ENCODE data around the gene ATP5PD.
A peak's percentile ranks its signal among the peaks of the same experiment; 100 is the strongest.
"Not testable (repeated sequence)": the region's sequence is repeated elsewhere in the genome, so short reads cannot be mapped to it uniquely, and the experiment has no call there.

ATP5PD gene

DNA sequence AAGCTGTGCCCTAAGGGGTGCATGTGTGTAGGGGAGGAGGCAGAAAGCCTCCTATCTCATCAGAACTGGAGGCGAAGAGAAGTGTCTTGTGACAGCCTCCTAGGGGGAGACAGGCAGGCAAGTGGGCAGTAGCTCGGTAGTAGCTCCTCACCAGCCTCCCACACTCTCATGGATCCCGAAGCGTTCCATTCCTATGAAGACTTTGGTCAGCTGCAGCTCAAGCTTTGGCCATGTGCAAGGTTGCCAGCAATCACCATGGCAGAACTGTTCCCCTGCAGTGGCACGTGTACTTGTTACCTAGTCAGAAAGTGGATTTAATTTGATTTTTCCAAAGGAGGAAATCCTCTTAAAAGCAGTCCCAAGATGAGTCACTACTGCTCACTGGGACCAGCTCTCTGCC lies 27.6 kb downstream of the ATP5PD start:
- no peak for DNase-seq

DNA sequence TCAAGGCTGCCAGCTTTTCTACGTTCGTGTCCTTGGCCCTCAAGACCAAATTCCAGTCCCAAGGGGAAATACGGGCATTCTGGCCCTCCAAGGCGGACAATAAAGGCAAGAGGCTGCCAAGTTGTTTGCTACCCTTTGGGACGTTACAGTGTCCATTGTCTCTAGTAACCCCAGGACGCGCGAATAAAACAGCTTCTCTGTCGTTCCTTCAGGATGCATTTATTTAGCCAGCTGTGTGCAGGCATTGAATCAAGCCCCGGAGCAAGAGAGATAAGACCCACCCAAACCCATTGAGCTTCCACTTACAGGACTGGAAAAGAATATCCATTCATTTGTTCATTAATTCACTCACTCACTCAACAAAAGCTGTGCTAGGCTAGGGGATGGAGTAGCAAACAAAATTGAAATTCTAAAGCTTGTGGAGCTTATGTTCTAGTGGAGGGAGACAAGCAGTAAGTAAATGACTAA lies 33.6 kb downstream of the ATP5PD start:
- no peak for DNase-seq

DNA sequence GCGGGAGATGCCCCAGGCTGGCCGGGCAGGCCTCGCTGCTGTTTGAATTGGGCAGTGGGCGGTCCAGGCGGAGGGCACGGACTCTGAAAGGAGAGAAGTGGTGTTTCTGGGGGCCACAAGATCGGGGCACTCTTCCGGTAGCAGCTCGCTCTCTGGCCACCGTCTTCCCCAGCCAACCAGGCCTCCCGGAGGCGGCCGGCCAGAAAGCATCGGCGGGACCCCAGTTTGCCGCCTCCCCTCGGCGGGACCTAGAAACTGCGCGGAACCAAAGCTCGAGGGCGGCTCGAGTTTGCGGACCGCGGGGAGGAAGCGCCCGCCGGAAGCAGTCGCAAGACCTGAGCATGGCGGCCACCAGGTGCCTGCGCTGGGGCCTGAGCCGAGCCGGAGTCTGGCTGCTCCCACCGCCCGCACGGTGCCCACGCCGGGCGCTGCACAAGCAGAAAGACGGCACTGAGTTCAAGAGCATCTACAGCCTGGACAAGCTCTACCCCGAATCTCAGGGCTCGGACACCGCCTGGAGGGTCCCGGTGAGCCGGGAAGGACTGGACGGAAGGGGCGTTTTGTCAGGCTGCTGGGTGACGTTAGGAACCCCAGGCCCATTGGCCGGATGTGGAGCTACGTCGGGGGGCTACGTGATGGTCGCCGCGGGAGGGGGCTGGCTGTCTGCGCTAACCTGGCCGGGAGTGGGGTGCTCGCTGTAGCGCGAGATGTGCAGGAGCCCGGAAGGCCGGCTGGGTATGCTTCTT lies 34.2 kb downstream of the ATP5PD start, which contains the start of gene MRPL58:
Gene MRPL58 (plus strand): TSS at position 325 of the 746 bp plus-strand sequence. CDS start 17 bp downstream, at position 342.
- peak; percentile 65 to 81 for DNase-seq

DNA sequence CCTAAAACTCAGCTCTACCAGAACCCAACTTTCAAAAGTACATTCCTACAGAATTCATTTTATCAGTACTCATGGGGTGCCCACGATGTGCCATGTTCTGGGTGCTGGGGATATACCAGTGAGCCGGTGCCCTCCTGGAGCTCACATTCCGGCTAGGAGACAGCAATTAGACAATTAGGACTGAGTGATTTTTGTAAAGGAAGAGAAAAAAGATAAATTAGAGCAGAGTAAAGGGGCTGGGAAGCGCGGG lies 34.7 kb downstream of the ATP5PD start:
- no peak for DNase-seq

DNA sequence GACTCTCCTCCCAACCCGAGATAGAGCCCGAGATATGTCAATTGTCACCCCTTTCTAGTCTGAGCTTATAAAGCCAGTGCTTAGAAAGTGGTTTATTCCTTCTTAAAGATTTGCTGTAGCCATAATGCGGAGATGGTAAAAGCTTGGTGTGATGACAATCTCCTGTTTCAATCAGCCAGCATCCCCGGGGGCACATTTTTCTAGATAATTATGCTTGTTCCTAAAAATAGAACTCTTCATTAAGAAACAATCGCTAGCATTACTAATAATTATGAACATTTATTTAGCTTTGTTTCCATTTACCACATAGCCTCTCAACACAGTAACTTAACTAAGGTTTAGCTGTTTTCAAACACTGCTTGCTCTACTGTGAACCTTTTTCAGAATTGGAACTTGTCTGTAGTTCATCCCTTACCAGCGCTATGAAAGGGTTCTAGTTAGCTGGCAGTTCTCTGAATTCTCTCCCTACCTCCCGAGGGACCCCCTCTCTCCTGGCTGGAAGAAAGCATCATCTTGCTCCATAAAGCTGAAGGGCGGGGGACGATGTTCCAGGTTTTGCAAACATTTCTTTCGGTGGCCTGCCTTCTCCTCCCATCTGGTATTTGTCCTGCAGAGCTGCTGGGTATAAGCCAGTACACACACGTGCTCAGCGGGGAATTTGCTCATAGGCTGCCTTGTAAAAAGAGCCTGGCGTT lies 35.2 kb downstream of the ATP5PD start:
- DNase-seq = no peak

DNA sequence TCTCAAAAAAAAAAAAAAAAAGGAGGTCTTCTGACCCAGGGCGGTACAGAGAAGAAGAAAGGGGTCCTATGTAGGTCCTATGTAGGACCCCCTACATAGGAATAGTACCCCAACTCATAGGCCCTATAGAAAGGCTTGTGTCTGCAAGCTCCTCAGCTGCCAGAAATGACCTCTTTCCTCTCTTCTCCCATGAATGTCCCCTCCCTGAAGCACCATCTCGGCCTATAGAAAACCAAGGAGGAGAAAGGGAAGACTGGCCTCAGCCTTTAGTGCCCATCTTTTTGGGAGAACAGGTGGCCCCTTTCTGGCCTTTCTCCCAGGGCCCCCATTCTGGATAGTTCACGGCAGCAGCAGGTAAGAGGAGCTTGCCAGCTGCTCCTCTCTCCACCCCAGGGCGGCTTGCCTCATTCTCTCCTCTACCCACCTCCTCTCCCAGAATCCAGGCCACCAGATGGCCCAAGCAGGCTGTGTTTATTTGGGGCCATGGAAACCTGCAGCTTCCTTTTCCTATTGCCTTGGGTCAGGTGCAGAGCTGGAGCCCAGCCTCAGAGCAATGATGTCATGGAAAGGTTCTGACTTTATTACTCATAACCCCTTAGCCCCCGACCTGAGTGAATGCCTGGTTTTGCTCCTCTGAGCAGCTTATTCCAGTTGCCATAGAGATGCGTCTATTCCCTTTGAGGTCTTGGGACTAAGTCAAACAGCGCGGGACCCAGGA lies 35.9 kb downstream of the ATP5PD start:
- peak in 1 of 2 experiments; percentile 10 for DNase-seq

DNA sequence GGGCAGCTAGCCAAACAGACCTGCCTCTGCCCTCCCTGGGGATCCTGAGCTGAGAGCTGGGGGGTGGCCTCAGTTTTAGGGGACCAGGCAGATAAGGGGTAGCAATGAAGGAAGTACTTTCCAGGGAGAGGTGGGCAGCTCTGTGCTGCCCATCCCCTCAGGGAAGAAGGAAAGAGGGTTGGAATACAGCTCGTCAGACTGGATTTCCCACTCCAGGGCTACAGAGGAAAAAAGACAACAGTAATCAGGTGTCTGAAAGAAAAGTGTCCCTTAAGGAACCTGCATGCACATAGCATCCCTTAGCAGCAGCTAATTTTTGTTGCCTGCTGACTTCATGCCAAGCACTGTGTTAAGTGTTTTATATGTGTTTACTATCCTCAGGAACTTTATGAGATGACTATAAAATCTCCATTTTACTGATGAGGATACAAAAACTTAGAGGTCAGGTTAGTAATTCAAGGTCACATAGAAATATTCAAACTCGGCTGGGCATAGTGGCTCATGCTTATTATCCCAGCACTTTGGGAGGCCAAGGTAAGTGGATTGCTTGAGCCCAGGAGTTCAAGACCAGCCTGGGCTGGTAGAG lies 37.5 kb downstream of the ATP5PD start:
- DNase-seq = no peak

DNA sequence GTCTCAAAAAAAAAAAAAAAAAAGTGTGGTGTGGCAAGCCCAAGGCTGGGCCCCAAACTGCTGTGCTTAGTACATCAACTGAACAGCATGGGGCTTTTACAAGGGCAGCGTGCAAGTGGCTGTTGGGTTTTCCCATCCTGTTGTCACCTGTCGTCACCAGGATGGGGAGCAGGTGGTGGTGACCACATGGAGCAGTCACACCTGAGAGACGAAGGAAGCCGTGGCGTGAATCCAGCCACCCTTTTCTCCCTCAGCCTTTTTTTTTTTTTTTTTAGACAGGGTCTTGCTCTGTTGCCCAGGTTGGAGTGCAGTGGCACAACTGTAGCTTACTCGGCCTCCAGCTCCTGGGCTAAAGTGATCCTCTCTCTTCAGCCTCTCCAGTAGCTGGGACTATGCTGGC lies 38.4 kb downstream of the ATP5PD start:
- DNase-seq = no peak

DNA sequence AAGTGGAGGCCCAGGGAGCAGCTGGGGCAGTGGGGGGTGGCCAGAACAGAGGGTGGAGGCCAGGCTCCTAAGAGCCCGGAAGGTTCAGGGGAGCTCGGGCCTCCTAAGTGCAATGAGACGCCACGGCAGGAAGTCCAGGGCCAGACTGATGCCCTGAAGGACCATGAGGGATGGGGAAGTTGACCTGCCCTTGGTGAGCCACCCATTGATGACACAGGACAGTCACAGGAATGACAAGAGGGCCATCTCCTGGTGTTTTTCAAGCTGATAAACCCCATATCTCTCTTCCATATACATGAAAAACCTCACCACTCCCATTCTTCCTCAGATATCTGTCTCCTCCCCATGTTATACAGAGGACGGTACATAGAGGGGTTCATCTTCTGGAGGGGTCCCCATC lies 40.1 kb downstream of the ATP5PD start:
- DNase-seq = no peak

DNA sequence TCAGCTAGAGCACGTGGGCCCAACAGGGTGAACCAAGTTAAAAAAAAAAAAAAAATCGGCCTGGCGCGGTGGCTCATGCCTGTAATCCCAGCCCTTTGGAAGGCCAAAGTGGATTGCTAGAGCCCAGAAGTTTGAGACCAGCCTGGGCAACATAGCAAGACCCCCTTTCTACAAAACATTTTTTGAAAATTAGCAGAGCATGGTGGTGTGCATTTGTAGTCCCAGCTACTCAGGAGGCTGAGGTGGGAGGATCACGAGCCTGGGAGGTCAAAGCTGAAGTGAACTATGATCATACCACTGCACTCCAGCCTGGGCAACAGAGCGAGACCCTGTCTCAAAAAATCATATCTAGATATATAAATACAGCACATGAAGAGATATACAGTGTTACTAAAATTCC lies 40.7 kb downstream of the ATP5PD start:
- not testable (repeated sequence) for DNase-seq

DNA sequence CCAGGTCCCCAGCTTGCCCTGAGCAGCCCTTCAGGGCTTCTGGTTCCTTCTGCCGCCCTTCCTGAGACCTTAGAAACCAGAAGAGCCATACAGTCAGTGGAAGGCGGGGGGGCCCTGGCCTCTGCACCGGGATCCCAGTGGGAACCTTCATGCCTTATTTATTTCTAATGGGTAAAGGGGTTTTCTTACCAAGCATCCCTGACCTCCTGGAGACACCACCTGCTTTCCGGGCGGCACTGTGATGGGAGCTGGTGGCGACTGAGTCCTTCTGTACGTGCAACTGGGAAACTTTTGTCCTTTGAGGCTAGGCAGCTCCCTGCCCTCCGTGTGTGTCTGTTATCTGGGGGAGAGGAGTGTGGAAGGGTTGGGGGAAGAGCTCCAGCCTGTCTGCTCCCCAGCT lies 41.5 kb downstream of the ATP5PD start:
- no peak for DNase-seq

DNA sequence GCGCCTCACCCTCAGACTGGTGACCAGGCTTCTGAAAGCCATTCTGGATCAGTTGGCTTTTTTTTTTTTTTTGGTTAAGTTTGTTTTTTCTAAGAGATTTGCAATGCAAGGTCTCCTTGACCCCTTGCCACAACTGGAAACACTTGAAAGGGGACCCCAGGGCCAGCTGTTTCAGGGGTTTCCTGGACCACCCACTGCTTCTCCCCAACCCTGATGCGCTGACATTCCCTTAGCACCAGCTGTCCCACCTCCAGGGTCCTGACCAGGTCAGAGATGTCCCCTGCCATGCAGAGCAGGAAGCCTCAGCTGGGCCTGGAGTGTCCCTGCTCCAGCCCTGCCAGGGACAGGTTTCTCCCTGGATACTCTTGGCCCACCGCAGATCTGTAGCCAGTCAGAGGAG lies 42.4 kb downstream of the ATP5PD start:
- DNase-seq = no peak

DNA sequence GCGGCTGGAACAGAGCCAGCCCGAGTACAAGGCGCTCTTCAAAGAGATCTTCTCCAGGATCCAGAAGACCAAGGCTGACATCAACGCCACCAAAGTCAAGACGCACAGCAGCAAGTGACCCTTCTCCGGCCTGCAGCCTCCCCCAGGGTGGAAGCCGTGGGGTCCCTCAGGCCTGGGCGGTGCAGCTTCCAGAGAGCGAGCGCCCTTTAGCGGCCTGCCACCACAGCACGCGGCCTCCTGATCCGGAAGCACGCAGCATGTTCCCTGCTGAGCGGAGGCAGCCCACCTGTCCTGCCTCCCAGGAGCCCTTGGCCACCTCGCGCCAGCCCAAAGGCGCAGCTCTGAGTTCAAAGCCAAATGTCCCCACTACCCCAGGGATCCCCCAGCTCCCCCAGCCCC lies 42.8 kb downstream of the ATP5PD start:
- DNase-seq = no peak

DNA sequence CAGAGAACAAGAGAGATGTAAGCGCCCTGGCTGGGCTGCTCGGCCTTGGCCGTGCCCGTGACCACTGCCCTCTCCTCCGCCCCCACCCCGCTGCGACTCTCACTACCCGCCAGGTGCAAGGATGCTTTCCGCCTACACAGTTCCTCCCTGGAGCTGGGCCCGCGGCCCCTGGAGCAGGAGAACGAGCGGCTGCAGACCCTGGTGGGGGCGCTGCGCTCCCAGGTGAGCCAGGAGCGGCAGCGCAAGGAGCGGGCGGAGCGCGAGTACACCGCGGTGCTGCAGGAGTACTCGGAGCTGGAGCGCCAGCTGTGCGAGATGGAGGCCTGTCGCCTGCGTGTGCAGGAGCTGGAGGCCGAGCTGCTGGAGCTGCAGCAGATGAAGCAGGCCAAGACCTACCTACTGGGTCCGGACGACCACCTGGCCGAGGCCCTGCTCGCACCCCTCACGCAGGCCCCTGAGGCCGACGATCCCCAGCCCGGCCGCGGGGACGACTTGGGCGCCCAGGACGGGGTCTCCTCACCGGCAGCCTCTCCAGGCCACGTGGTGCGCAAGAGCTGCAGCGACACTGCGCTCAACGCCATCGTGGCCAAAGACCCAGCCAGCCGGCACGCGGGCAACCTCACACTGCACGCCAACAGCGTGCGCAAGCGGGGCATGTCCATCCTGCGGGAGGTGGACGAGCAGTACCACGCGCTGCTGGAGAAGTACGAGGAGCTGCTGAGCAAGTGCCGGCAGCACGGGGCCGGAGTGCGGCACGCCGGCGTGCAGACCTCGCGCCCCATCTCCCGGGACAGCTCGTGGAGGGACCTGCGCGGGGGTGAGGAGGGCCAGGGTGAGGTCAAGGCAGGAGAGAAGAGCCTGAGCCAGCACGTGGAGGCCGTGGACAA lies 43.5 kb downstream of the ATP5PD start:
- no peak for DNase-seq

DNA sequence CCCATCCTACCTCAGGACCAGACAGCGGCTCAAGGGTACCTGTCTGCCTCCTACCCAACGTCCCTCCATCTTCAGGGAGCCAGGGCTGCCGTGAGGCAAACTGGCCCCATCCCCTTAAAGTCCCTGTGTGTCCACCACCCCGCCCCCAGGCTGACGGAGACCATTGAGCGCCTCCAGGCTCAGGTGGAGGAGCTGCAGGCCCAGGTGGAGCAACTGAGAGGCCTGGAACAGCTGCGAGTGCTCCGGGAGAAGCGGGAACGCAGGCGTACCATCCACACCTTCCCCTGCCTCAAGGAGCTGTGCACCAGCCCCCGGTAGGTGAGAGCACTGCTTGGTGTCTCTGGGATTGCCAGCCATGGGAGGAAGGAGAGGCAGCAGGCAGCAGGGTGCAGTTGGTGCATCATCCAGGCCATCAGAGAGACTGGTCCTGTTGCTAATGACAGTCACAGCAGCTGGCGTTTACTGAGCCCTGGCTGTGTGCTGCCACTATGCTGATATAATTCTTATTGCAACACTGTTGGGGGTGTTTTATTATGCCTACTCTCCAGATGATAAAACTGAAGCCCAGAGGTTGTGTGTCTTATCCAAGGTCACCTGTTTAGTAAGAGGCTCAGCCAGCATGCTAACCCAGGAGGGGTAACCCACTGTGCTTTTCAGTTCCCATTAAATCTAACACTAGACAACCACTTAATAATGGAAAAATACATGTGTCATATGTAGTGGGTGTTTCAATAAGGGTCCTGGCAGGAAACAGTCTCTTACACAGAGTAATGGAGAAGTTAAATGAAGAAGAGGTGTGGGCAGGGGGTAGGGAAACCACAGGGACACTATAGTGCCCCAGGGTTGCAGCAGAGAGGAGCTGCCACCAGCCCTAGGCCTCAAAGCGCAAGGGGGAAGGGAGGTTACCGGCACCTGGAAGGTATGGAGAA lies 44.6 kb downstream of the ATP5PD start:
- DNase-seq = no peak

DNA sequence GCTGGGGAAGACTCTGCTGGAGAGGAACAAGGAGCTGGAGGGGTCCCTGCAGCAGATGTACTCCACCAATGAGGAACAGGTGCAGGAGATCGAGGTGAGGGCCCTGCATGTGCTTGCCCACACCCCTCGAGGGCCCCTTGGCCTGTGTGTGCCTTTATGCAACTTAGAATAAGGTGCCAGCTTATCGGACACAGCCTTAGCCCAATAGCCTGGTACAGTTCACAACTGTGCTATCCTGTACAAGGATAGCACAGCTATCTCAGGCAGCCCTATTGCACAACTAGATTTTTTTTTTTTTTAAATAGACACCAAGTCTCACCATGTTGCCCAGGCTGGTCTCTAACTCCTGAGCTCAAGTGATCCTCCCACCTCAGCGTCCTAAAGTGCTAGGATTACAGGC lies 47.2 kb downstream of the ATP5PD start:
- DNase-seq = no peak

DNA sequence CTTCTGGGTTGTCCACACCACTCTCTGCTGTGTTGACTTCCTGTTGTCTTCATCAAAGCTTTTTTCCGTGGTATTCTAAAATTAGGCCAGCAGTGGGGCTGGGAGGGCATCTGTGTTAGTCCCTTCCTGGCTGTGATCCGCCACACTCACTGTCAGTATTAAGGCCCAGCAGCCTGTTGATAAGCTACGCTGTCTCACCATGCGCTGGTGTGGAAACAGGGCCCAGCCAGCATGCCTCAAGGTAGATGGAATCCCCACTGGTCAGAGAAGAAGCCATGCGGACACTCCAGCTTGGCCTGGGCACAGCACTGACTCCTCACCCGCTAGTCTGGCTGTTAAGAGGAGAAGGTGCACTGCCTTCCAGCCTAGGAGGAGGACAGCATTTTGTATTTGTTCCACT lies 48.0 kb downstream of the ATP5PD start:
- DNase-seq = no peak

DNA sequence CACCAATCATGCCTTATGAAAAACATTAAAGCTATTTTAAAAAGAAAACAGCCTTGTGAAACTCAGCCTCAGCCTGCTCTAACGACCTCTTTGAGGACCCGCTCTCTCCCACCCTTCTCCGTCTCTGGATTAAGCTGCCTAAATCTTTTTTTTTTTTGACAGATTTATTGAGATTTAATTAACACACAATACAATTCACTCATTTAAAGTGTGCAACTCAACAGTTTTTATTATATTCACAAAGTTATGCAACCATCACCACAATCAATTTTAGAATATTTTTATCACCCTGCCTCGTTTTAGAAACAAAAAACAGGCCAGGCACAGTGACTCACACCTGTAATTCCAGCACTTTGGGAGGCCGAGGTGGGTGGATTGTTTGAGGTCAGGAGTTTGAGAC lies 50.9 kb downstream of the ATP5PD start:
- no peak for DNase-seq

DNA sequence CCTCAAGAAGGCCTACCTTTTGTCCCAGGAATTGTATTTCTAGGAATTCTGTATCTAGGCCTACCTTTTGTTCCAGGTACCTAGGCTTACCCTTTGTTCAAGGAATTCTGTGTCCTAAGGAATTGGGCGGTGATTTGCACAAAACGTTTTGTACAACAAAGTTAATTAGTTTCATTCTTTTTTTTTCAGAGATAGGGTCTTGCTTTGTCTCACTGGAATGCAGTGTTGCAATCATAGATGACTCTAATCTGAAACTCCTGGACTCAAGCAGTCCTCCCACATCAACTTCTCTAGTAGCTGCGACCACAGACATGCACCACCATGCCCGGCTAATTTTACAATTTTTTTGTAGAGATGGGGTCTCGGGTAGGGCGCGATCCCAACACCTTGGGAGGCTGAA lies 52.3 kb downstream of the ATP5PD start:
- DNase-seq = no peak

DNA sequence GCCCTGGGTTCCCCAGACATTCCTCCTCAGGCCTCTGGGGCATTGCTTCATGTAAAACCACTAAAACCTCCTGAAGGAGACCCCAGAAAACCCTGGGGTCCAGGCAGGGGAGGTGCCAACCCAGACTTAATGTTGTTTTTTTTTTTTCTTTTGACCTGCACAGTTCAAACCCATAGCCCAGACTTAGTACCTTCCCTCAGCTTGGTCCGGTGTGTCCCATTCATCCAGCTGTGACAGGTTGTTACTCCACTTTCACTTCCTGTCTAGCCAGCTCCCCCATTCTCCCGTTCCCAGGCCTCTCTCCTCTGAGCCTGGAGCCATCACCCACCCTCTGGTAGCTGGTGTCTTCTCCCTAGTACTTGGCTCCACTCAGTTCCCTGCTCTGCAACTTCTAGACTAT lies 54.5 kb downstream of the ATP5PD start:
- DNase-seq = no peak

DNA sequence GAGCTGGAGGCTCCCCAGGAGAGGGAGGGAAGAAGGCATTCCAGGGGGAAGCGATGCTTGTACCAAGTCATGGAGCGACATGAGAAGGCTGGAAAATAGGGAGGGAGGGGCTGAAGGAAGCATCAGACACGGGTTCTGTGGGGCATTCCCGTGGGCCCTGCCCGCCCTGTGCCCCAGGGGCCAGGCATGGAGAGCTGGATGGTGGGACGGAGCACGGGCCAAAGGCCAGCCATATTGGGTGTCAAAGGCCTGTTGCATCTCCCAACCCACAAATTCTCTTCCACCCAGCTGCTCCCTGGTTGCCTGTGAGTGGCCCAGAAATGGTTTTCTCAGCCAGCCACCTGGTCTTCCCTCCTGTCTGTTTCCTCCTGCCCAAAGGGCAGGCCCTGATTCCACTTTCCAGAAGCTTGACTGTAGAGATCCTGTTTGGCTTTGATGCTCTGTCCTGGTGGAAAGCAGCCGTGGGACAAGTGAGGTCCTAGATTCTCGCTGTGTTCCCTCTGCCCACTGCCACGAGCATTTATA lies 56.1 kb downstream of the ATP5PD start:
- no peak for DNase-seq
